GM12878 (cell line): ENCODE measurements around the gene ZNF628. TPM values are rescaled to one million over a fixed set of nuclear protein-coding genes. Genes with fewer than 3 reads are reported as not detected.

Experiments
- ATF2 ChIP-seq: IDR thresholded peaks from 2 replicates; pipeline ENCODE4 v1.6.1; 2012; ENCODE audit warnings: low read length, inconsistent platforms
- FOXK2 ChIP-seq: fragments of 450-650 bp; IDR thresholded peaks from 2 replicates; pipeline ENCODE4 v1.6.1; 2017; ENCODE audit warnings: mild to moderate bottlenecking, moderate library complexity
- HSF1 ChIP-seq: fragments of 150-350 bp; IDR thresholded peaks from 2 replicates; pipeline ENCODE4 v1.6.1; 2014; ENCODE audit warnings: mild to moderate bottlenecking, low read depth, low read length
- JUND ChIP-seq: IDR thresholded peaks from 2 replicates; pipeline ENCODE4 v1.6.1; 2012; ENCODE audit warnings: low read depth, mild to moderate bottlenecking, low read length, improper control_type of control experiment, moderate library complexity
- KDM1A ChIP-seq: fragments of 200-600 bp; sonication (generic); IDR thresholded peaks from 2 replicates; pipeline ENCODE4 v1.6.1; 2016; ENCODE audit warnings: borderline replicate concordance
- MEF2A ChIP-seq: IDR thresholded peaks from 2 replicates; pipeline ENCODE4 v1.6.1; 2011; ENCODE audit warnings: low read depth, mild to moderate bottlenecking, low read length, moderate library complexity; ENCODE audit not compliant: insufficient read depth
- PBX3 ChIP-seq: IDR thresholded peaks from 2 replicates; pipeline ENCODE4 v1.6.1; 2011; ENCODE audit warnings: mild to moderate bottlenecking, low read depth, low read length, moderate library complexity; ENCODE audit not compliant: insufficient replicate concordance
- PML ChIP-seq: IDR thresholded peaks from 2 replicates; pipeline ENCODE4 v1.6.1; 2012; ENCODE audit warnings: low read length, inconsistent platforms
- RBBP5 ChIP-seq: fragments of 200-600 bp; sonication (generic); conservative IDR thresholded peaks from 2 replicates; pipeline ENCODE4 v1.6.1; 2016
- RFX5 ChIP-seq: IDR thresholded peaks from 2 replicates; pipeline ENCODE4 v1.6.1; 2011; ENCODE audit warnings: low read depth, low read length, improper control_type of control experiment
- SIX5 ChIP-seq: IDR thresholded peaks from 2 replicates; pipeline ENCODE4 v1.6.1; 2011; ENCODE audit warnings: mild to moderate bottlenecking, low read depth, low read length, moderate library complexity; ENCODE audit not compliant: severe bottlenecking
- SPI1 ChIP-seq: IDR thresholded peaks from 2 replicates; pipeline ENCODE4 v1.6.1; 2011; ENCODE audit warnings: low read depth, mild to moderate bottlenecking, low read length, moderate library complexity, borderline replicate concordance; ENCODE audit not compliant: insufficient read depth
- SREBF2 ChIP-seq: IDR thresholded peaks from 2 replicates; pipeline ENCODE4 v1.6.1; 2012; ENCODE audit warnings: mild to moderate bottlenecking, low read length
- SUPT20H ChIP-seq: IDR thresholded peaks from 2 replicates; pipeline ENCODE4 v1.6.1; 2011; ENCODE audit warnings: low read depth, mild to moderate bottlenecking, low read length, moderate library complexity, borderline replicate concordance; ENCODE audit not compliant: control insufficient read depth
- TAF1 ChIP-seq: IDR thresholded peaks from 2 replicates; pipeline ENCODE4 v1.6.1; 2011; ENCODE audit warnings: mild to moderate bottlenecking, low read depth, low read length, borderline replicate concordance
- TARDBP ChIP-seq: IDR thresholded peaks from 2 replicates; pipeline ENCODE4 v1.6.1; 2016; ENCODE audit warnings: borderline replicate concordance
- ZBTB33 ChIP-seq: fragments of 450-650 bp; IDR thresholded peaks from 2 replicates; pipeline ENCODE4 v1.6.1; 2017; ENCODE audit warnings: mild to moderate bottlenecking
- polyA plus RNA-seq, 11 experiments: library from polyadenylated mRNA; depleted of rRNA in 4 of 11; unstranded in 6 of 11; stranded (reverse) in 5 of 11; fragments of >200 nt; fragmentation: Nextera tagmentation in 4 of 11; fragmentation: Illumina TruSeq in 1 of 11; extraction: Ambion mirVana in 4 of 11; extraction: Trizol in 1 of 11; gene quantifications; 1 replicate in 1 of 11; 2 replicates in 10 of 11; pipeline versions ENCODE4 v1.2.1 to v1.2.3, GENCODE V29; 2011 to 2016; ENCODE audit warnings: inconsistent platforms in 2 of 11, missing spikeins in 2 of 11, low read depth in 1 of 11
- total RNA-seq, 4 experiments: library from RNA; depleted of rRNA in 3 of 4; stranded (reverse); fragments of >200 nt in 3 of 4; fragmentation: Illumina TruSeq in 1 of 4; extraction: Trizol in 1 of 4; gene quantifications; 2 replicates each; pipeline versions ENCODE4 v1.2.1 to v1.2.3, GENCODE V29; 2013 to 2021
- TF ChIP-seq, protein P1 (sequence below): fragments of 450-650 bp; IDR thresholded peaks from 2 replicates; pipeline ENCODE4 v1.6.1; 2018; ENCODE audit warnings: mild to moderate bottlenecking, low read depth, moderate library complexity; ENCODE audit not compliant: partially characterized antibody
- TF ChIP-seq, protein P2 (sequence below), 3 experiments: IDR thresholded peaks in 2 of 3; conservative IDR thresholded peaks in 1 of 3; 2 replicates each; pipeline ENCODE4 v1.5.1; 2011; ENCODE audit warnings: low read depth in 3 of 3, low read length in 3 of 3, mild to moderate bottlenecking in 3 of 3, control low read depth in 2 of 3, moderate library complexity in 2 of 3, inconsistent platforms in 1 of 3, mixed read lengths in 1 of 3; ENCODE audit not compliant: control insufficient read depth in 2 of 3, insufficient read depth in 1 of 3; ENCODE audit errors: extremely low read depth in 1 of 3

ZNF628 gene
- total and polyA plus RNA-seq, 10 of the 15 experiments (the other 5 are each of a cell fraction or from before 2014, with no cell fraction given) = 0.04 to 11.3 (median 1.6) TPM; not detected in 1

DNA sequence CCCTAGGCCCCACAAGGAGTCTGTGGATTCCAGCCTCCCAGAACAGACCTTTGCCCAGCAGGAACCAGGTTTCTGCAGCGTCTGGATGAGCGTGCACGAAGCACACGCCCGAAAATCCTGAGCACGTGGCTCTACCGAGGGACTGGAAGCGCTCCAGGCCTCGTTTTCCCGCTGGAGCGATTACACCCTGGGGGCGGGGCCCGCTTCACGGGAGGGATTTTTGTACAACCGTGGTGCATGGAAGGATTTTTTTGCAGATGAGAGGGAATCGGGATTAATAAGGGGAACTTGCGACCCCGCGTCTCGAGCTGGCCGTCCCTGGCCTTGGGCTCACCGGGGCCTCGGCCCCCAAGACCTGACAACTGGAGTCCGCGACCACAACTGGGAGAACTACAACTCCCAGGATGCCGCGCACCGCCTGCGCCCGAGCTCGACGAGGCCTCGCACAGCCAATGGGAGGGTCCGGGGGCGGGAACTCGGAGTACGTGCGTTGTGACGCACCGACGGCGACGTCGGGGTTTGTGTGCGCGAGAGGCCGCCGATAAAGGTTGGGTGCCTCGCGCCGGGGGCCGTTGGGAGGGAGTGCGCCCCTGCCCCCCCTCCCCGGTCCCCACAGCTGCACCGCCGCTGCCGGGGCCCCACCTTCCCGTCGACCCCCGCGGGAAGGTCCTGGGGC lies at the start of gene ZNF628 (continued):
- TF ChIP-seq HSF1 = no peak
- TF ChIP-seq ZBTB33 = no peak
- TF ChIP-seq SPI1 = no peak
- 0 out of 2 replicates have a peak, but pooled peaks have one; percentile 21 for TF ChIP-seq RFX5
- no peak for TF ChIP-seq ATF2
- TF ChIP-seq PML = no peak
- TF ChIP-seq FOXK2 = no peak
- peak; percentile 86 for TF ChIP-seq TARDBP
- peak; percentile 91 for TF ChIP-seq SIX5
- TF ChIP-seq SREBF2 = no peak
- peak; percentile 23 for TF ChIP-seq PBX3
- TF ChIP-seq MEF2A = no peak
- TF ChIP-seq SUPT20H = no peak
- TF ChIP-seq RBBP5 = no peak
- TF ChIP-seq, protein P1, sequence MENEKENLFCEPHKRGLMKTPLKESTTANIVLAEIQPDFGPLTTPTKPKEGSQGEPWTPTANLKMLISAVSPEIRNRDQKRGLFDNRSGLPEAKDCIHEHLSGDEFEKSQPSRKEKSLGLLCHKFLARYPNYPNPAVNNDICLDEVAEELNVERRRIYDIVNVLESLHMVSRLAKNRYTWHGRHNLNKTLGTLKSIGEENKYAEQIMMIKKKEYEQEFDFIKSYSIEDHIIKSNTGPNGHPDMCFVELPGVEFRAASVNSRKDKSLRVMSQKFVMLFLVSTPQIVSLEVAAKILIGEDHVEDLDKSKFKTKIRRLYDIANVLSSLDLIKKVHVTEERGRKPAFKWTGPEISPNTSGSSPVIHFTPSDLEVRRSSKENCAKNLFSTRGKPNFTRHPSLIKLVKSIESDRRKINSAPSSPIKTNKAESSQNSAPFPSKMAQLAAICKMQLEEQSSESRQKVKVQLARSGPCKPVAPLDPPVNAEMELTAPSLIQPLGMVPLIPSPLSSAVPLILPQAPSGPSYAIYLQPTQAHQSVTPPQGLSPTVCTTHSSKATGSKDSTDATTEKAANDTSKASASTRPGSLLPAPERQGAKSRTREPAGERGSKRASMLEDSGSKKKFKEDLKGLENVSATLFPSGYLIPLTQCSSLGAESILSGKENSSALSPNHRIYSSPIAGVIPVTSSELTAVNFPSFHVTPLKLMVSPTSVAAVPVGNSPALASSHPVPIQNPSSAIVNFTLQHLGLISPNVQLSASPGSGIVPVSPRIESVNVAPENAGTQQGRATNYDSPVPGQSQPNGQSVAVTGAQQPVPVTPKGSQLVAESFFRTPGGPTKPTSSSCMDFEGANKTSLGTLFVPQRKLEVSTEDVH = no peak
- no peak for TF ChIP-seq TAF1
- TF ChIP-seq JUND = no peak
- TF ChIP-seq, protein P2, sequence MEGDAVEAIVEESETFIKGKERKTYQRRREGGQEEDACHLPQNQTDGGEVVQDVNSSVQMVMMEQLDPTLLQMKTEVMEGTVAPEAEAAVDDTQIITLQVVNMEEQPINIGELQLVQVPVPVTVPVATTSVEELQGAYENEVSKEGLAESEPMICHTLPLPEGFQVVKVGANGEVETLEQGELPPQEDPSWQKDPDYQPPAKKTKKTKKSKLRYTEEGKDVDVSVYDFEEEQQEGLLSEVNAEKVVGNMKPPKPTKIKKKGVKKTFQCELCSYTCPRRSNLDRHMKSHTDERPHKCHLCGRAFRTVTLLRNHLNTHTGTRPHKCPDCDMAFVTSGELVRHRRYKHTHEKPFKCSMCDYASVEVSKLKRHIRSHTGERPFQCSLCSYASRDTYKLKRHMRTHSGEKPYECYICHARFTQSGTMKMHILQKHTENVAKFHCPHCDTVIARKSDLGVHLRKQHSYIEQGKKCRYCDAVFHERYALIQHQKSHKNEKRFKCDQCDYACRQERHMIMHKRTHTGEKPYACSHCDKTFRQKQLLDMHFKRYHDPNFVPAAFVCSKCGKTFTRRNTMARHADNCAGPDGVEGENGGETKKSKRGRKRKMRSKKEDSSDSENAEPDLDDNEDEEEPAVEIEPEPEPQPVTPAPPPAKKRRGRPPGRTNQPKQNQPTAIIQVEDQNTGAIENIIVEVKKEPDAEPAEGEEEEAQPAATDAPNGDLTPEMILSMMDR (IDR thresholded peaks at IDR 0.05 in 2 of 3, conservative IDR thresholded peaks at IDR 0.05 in 1 of 3; ENCODE audit: control insufficient read depth in 2 of 3, extremely low read depth in 1 of 3, insufficient read depth in 1 of 3, low read depth in 3 of 3, low read length in 3 of 3) = no peak
- no peak for TF ChIP-seq KDM1A
